Keratinocyte (primary cell): ENCODE data around the gene RBM34. TPM values are rescaled to one million over a fixed set of nuclear protein-coding genes. Genes with fewer than 3 reads are reported as not detected.

Experiments
- DNase-seq: peaks from one replicate; pipeline ENCODE4 v3.0.0-alpha.2; 2011; ENCODE audit warnings: low read depth, missing footprints, low spot score
- FAIRE-seq: peaks from 2 replicates; lab custom pipeline; 2011; peaks lifted over from hg19 to GRCh38; lab: Jason Lieb, UNC
- H2AFZ ChIP-seq: 2 replicates; pipeline ENCODE4 v1.6.0; 2012; ENCODE audit warnings: low read length, control low read depth, inconsistent platforms; ENCODE audit not compliant: control insufficient read depth
- H3K27ac ChIP-seq: 2 replicates; pipeline ENCODE4 v1.5.1; 2011; ENCODE audit warnings: low read length; ENCODE audit not compliant: control insufficient read depth, insufficient read depth
- H3K27me3 ChIP-seq: 3 replicates; pipeline ENCODE4 v1.6.0; 2011; ENCODE audit warnings: low read length; ENCODE audit not compliant: control insufficient read depth, insufficient read depth; ENCODE audit errors: extremely low read depth
- H3K36me3 ChIP-seq, 2 experiments: 2 replicates in 1 of 2; 3 replicates in 1 of 2; pipeline ENCODE4 v1.5.1; 2011; ENCODE audit warnings: low read length in 2 of 2, mild to moderate bottlenecking in 1 of 2; ENCODE audit not compliant: control insufficient read depth in 2 of 2, insufficient read depth in 2 of 2; ENCODE audit errors: extremely low read depth in 1 of 2
- H3K4me1 ChIP-seq: 3 replicates; pipeline ENCODE4 v1.5.1; 2011; ENCODE audit warnings: low read length; ENCODE audit not compliant: control insufficient read depth, insufficient read depth; ENCODE audit errors: extremely low read depth
- H3K4me2 ChIP-seq: 3 replicates; pipeline ENCODE4 v1.6.0; 2011; ENCODE audit warnings: low read depth, low read length; ENCODE audit not compliant: control insufficient read depth, insufficient read depth; ENCODE audit errors: extremely low read depth
- H3K4me3 ChIP-seq, 3 experiments: fragments of 200-600 bp in 1 of 3; sonication (generic) in 1 of 3; 2 replicates in 2 of 3; 3 replicates in 1 of 3; pipeline ENCODE4 v1.5.1; 2011 to 2016; ENCODE audit warnings: low read length in 3 of 3, mild to moderate bottlenecking in 3 of 3, control low read depth in 2 of 3, inconsistent platforms in 1 of 3, low read depth in 1 of 3, mixed read lengths in 1 of 3, mixed run types in 1 of 3, moderate library complexity in 1 of 3; ENCODE audit not compliant: control insufficient read depth in 2 of 3, insufficient read depth in 2 of 3; ENCODE audit errors: extremely low read depth in 1 of 3
- H3K79me2 ChIP-seq: 2 replicates; pipeline ENCODE4 v1.6.0; 2012; ENCODE audit warnings: low read length; ENCODE audit not compliant: control insufficient read depth, insufficient read depth
- H3K9ac ChIP-seq: 3 replicates; pipeline ENCODE4 v1.6.0; 2011; ENCODE audit warnings: low read length; ENCODE audit not compliant: control insufficient read depth, insufficient read depth; ENCODE audit errors: extremely low read depth
- H3K9me1 ChIP-seq: 3 replicates; pipeline ENCODE4 v1.6.0; 2011; ENCODE audit warnings: low read length; ENCODE audit not compliant: control insufficient read depth, insufficient read depth; ENCODE audit errors: extremely low read depth
- H3K9me3 ChIP-seq: 2 replicates; pipeline ENCODE4 v1.5.1; 2012; ENCODE audit warnings: low read depth, low read length; ENCODE audit not compliant: control insufficient read depth
- H4K20me1 ChIP-seq: 3 replicates; pipeline ENCODE4 v1.6.0; 2011; ENCODE audit warnings: low read length; ENCODE audit not compliant: control insufficient read depth, insufficient read depth; ENCODE audit errors: extremely low read depth
- EZH2 ChIP-seq: IDR thresholded peaks from one replicate; pipeline ENCODE4 v1.6.1; 2012; ENCODE audit warnings: inconsistent platforms, mild to moderate bottlenecking, low read length, moderate library complexity
- dilution Hi-C: fragments of 300-500 bp; cut with MboI; formaldehyde crosslinking; loops from one replicate; pipeline ENCODE4 v1.7.0; 2020; ENCODE audit warnings: low sequenced_read_pairs; ENCODE audit not compliant: extremely low pct_ligation_motif_present
- polyA plus RNA-seq, 5 experiments: library from polyadenylated mRNA; depleted of rRNA in 3 of 5; stranded (reverse) in 3 of 5; stranded (forward) in 1 of 5; unstranded in 1 of 5; fragments of >200 nt; gene quantifications; 1 replicate in 1 of 5; 2 replicates in 3 of 5; 3 replicates in 1 of 5; pipeline versions ENCODE4 v1.2.1 to v1.2.3, GENCODE V29; 2011 to 2012; ENCODE audit warnings: missing spikeins in 2 of 5, low read depth in 1 of 5, low replicate concordance in 1 of 5
- TF ChIP-seq, protein P1 (sequence below), 3 experiments: IDR thresholded peaks in 1 of 3; conservative IDR thresholded peaks in 1 of 3; optimal IDR thresholded peaks in 1 of 3; 2 replicates in 2 of 3; 3 replicates in 1 of 3; pipeline versions ENCODE3 to v1.5.1; 2011; ENCODE audit warnings: low read length in 3 of 3, mild to moderate bottlenecking in 3 of 3, moderate library complexity in 2 of 3, control low read depth in 1 of 3, inconsistent platforms in 1 of 3; ENCODE audit not compliant: insufficient read depth in 2 of 3; ENCODE audit errors: extremely low read depth in 1 of 3

RBM34 gene
- polyA plus RNA-seq, 1 donor (not counting 4 experiments of a cell fraction or from before 2014, with no cell fraction given): 39.3 TPM

DNA sequence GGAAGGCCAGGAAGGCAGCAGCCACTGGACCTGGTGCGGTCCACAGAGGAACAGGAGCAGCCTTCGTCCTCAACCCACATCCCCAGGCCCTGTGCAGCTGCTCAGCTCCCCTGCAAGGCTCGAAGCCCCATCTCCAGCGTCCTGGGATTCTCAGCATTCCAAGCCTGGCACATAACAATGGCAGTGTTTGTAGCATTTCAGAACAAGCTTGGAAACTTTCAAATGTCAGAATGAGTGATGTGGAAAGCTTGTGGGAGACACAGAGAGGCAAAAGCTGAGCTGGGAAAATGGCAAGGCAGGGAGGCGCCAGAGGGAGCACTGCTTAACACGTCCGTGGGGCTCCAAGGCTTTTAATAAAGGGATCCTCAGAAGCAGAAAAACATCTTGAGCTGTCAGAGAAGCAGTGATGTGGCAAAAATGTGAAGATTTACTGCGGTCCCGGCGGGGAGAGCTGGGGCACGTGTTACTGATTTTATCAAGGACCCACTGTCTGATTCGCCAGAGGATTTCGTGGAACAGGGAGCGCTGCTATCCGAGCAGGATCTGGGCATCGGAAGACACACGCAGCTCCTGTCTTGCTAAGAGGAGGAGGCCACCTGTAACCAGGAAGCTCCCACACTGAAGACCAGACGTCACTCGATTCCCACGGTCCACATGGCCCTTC lies 70.5 kb downstream of the RBM34 start:
- H3K4me3 ChIP-seq: no peak overlapping the region
- H3K27ac ChIP-seq: no peak overlapping the region
- H3K36me3 ChIP-seq: no peaks in the 10 kb centered on the region
- H3K79me2 ChIP-seq: no peaks in the 10 kb centered on the region
- no peaks in the 10 kb centered on the region for H4K20me1 ChIP-seq
- H3K9me1 ChIP-seq: no peaks in the 10 kb centered on the region
- TF ChIP-seq, protein P1, sequence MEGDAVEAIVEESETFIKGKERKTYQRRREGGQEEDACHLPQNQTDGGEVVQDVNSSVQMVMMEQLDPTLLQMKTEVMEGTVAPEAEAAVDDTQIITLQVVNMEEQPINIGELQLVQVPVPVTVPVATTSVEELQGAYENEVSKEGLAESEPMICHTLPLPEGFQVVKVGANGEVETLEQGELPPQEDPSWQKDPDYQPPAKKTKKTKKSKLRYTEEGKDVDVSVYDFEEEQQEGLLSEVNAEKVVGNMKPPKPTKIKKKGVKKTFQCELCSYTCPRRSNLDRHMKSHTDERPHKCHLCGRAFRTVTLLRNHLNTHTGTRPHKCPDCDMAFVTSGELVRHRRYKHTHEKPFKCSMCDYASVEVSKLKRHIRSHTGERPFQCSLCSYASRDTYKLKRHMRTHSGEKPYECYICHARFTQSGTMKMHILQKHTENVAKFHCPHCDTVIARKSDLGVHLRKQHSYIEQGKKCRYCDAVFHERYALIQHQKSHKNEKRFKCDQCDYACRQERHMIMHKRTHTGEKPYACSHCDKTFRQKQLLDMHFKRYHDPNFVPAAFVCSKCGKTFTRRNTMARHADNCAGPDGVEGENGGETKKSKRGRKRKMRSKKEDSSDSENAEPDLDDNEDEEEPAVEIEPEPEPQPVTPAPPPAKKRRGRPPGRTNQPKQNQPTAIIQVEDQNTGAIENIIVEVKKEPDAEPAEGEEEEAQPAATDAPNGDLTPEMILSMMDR (optimal IDR thresholded peaks at IDR 0.05 in 1 of 3, IDR thresholded peaks at IDR 0.05 in 1 of 3, conservative IDR thresholded peaks at IDR 0.05 in 1 of 3; ENCODE audit: extremely low read depth in 1 of 3, insufficient read depth in 2 of 3, low read length in 3 of 3): peak in 1 of 3 experiments; percentile 4
- TF ChIP-seq EZH2: no peak
- H3K4me1 ChIP-seq: peaks cover 3% of the 10 kb centered on the region
- no peak overlapping the region for H3K4me2 ChIP-seq
- no peak for FAIRE-seq
- dilution Hi-C loops: no loop called here
- DNase-seq: no peak
- no peaks in the 10 kb centered on the region for H3K27me3 ChIP-seq
- peak overlapping the region; percentile 10 for H2AFZ ChIP-seq
- H3K9ac ChIP-seq: no peak overlapping the region
- H3K9me3 ChIP-seq: no peaks in the 10 kb centered on the region

DNA sequence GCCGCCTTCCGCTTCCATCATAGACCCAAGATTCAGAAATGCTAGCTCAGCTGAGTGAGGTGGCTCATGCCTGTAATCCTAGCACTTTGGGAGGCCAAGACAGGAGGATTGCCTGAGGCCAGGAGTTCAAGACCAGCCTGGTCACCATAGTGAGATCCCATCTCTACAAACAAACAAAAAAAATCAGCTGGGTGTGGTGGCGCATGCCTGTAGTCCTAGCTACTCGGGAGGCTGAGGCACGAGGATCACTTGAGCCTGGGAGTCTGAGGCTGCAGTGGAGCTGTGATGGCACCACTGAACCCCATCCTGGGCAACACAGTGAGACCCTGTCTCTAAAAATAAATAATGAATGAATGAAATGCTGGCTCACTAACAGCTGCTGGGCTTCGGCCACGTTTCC lies 72.1 kb downstream of the RBM34 start:
- H3K4me1 ChIP-seq: peaks cover 8% of the 10 kb centered on the region
- no peaks in the 10 kb centered on the region for H3K9me1 ChIP-seq
- no peak overlapping the region for H3K4me3 ChIP-seq
- no peaks in the 10 kb centered on the region for H3K36me3 ChIP-seq
- TF ChIP-seq EZH2: no peak
- TF ChIP-seq, protein P1 (optimal IDR thresholded peaks at IDR 0.05 in 1 of 3, IDR thresholded peaks at IDR 0.05 in 1 of 3, conservative IDR thresholded peaks at IDR 0.05 in 1 of 3; ENCODE audit: extremely low read depth in 1 of 3, insufficient read depth in 2 of 3, low read length in 3 of 3): no peak
- no peaks in the 10 kb centered on the region for H3K9me3 ChIP-seq
- no peak for FAIRE-seq
- H3K79me2 ChIP-seq: no peaks in the 10 kb centered on the region
- dilution Hi-C loops: no loop called here
- H3K27ac ChIP-seq: no peak overlapping the region
- no peaks in the 10 kb centered on the region for H4K20me1 ChIP-seq
- DNase-seq: no peak
- no peak overlapping the region for H3K4me2 ChIP-seq
- H2AFZ ChIP-seq: no peak overlapping the region
- H3K27me3 ChIP-seq: no peaks in the 10 kb centered on the region
- no peak overlapping the region for H3K9ac ChIP-seq
